ENCODE results near the gene RNF14. TPM values are rescaled to one million over a fixed set of nuclear protein-coding genes. Genes with fewer than 3 reads are reported as not detected.

Gene RNF14
- total RNA-seq, 2 donors from 2014 or later: 59.7 to 74.6 TPM

DNA sequence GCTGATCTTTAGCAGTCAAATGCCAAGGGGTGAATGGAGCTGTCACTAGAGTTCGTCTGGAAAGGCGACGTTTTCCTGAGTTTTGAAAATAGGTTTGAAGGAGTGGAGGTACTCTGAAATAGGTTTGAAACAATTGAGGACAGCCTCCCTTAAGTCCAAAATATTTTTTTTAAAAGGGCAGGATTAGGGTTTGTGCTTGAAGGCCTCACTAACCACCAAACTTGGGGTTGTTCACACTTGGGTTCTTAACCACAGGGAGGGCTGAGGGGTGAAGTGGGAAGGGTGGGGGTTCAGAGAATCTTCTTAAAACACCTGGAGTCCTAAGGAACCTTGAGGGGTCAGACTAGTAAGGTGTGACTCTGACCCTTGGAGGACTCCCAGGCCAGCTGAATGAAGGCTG, 7.4 kb upstream of the RNF14 start:
- Histone ChIP-seq H3K27me3 (no peaks in the 10 kb centered on the region), H3K4me1 (peaks cover 4 to 29% of the 10 kb centered on the region in 2 donors), H3K4me3 (no peak overlapping the region), H3K9me3 (no peaks in the 10 kb centered on the region), H3K27ac (no peak overlapping the region), H3K36me3 (no peaks in the 10 kb centered on the region)
- TF ChIP-seq, protein P1, sequence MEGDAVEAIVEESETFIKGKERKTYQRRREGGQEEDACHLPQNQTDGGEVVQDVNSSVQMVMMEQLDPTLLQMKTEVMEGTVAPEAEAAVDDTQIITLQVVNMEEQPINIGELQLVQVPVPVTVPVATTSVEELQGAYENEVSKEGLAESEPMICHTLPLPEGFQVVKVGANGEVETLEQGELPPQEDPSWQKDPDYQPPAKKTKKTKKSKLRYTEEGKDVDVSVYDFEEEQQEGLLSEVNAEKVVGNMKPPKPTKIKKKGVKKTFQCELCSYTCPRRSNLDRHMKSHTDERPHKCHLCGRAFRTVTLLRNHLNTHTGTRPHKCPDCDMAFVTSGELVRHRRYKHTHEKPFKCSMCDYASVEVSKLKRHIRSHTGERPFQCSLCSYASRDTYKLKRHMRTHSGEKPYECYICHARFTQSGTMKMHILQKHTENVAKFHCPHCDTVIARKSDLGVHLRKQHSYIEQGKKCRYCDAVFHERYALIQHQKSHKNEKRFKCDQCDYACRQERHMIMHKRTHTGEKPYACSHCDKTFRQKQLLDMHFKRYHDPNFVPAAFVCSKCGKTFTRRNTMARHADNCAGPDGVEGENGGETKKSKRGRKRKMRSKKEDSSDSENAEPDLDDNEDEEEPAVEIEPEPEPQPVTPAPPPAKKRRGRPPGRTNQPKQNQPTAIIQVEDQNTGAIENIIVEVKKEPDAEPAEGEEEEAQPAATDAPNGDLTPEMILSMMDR (IDR thresholded peaks at IDR 0.05): no peak
- no peak for DNase-seq (ENCODE audit: low spot score)

DNA sequence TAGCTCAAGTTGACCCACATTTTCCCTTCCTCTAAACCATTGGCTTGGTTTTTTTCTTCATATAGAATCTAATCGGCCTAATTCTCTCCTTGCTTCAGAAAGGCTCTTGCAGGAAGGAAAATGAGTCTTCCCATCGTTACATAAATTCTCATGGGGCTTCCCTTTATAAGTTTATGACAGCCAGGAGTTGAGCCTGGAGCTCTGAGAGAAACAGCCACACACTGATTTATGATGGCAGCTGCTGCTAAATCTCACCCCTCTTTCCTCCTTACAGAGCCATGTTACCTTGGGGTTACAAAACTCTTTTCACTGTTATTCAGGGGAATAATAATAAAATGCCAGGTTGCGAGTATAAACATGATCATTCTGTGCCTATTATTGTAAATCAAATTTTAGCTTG, 5.2 kb upstream of the RNF14 start:
- Histone ChIP-seq H3K4me3 (no peak overlapping the region), H3K27ac (no peak overlapping the region), H3K36me3 (no peaks in the 10 kb centered on the region), H3K27me3 (no peaks in the 10 kb centered on the region), H3K4me1 (peaks cover 4 to 25% of the 10 kb centered on the region in 2 donors), H3K9me3 (no peaks in the 10 kb centered on the region)
- TF ChIP-seq, protein P1 (IDR thresholded peaks at IDR 0.05): no peak
- no peak for DNase-seq (ENCODE audit: low spot score)

DNA sequence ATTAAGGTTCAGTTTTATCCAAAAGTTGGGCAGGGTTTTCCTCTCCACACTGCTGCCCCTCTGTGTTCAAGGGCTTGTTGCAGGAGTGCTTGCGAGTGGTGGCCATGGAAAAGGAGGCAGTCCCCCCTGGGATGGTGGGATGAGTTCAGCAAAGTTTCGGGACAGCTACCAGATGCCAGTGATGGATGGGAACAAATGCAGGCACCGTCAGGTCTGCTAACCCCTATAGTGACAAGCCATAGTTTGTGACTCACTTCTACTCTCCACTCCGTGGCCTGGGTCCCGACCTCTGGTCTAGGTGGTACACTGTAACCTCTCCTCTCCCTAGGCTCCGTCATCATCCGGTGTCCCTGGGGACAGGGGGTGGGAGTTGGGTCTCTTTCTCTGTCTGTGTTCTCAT, 3.8 kb upstream of the RNF14 start:
- Histone ChIP-seq H3K9me3 (no peaks in the 10 kb centered on the region), H3K4me1 (peaks cover 0 to 24% of the 10 kb centered on the region in 2 donors), H3K4me3 (no peak overlapping the region), H3K36me3 (no peaks in the 10 kb centered on the region), H3K27me3 (no peaks in the 10 kb centered on the region), H3K27ac (no peak overlapping the region)
- DNase-seq (ENCODE audit: low spot score): no peak
- TF ChIP-seq, protein P1 (IDR thresholded peaks at IDR 0.05): no peak

DNA sequence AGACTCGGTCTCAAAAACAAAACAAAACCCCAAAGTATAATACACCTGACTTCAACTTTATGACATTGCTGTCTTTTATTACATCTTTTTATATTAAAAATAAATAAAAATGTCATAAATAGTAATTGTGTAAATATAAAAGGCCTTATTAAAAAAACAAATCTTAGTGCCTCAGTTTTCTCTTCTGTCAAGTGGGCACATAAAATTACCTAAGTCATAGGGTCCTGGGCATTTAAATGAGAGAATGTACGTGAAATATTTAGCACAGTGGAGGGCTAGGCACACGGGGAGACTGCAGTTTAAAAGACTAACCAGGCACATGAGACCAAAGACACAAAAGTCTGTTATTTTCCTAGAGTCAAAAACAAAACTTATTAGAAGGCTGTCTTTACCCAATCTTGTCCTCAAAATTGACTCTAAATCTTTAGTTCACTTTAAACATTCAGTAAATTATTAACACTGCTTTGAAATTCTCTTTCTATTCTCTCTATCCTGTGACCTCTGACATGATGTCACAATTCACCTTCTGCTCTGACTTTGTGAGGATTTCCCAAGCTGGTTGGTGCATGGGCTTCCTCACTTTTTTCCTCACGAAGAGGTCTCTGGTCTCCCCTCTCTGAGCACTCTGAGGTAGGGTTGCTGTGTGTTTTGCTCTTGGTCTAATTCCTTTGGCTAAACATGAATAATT, 2.5 kb upstream of the RNF14 start:
- DNase-seq (ENCODE audit: low spot score): no peak
- Histone ChIP-seq H3K27me3 (no peaks in the 10 kb centered on the region), H3K4me1 (peaks cover 0 to 23% of the 10 kb centered on the region in 2 donors), H3K4me3 (no peak overlapping the region), H3K9me3 (no peaks in the 10 kb centered on the region), H3K36me3 (no peaks in the 10 kb centered on the region), H3K27ac (no peak overlapping the region)
- TF ChIP-seq, protein P1 (IDR thresholded peaks at IDR 0.05): no peak

DNA sequence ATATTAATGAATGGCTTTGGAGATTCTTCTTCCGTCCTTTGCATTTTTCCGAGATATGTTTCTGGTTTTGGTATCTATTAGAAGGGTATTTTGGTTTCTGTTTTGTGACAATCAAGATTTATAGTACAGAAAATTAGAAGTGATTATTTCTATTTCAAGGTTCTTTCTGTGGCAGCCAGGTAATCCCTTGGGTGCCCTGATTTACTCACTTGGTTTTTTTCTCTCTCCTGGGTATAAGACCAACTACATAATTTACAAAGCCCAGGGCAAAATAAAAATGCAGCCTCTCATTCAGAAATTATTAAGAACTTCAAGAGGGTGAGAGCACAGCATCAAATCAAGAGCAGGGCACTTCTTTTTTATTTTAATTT, 2.0 kb upstream of the RNF14 start:
- TF ChIP-seq, protein P1 (IDR thresholded peaks at IDR 0.05): no peak
- no peaks in the 10 kb centered on the region for H3K27me3 ChIP-seq
- H3K27ac ChIP-seq: no peak overlapping the region
- H3K9me3 ChIP-seq: no peaks in the 10 kb centered on the region
- no peak overlapping the region for H3K4me3 ChIP-seq
- H3K4me1 ChIP-seq: peaks cover 0 to 23% of the 10 kb centered on the region in 2 donors
- H3K36me3 ChIP-seq: no peaks in the 10 kb centered on the region
- no peak for DNase-seq (ENCODE audit: low spot score)

All from right atrium auricular region (tissue), 2 donors.